ENCODE measurements around the gene FRAS1.
"Not testable (repeated sequence)": the region's sequence is repeated elsewhere in the genome, so short reads cannot be mapped to it uniquely, and the experiment has no call there.

Gene FRAS1

GRCh38 chr4:78441756-78442155, 384.6 kb downstream of the FRAS1 start:
- no peak for DNase-seq (ENCODE audit: low read depth)

- DNase-seq (ENCODE audit: low read depth) = no peak
These were observed 389.5 kb downstream of the FRAS1 start for GRCh38 chr4:78446619-78447018.

- DNase-seq (ENCODE audit: low read depth) = no peak
These were observed 394.3 kb downstream of the FRAS1 start for GRCh38 chr4:78451407-78451806.

GRCh38 chr4:78454016-78454415, 396.9 kb downstream of the FRAS1 start:
- DNase-seq (ENCODE audit: low read depth) = no peak

GRCh38 chr4:78457751-78458150, 400.6 kb downstream of the FRAS1 start:
- no peak for DNase-seq (ENCODE audit: low read depth)

GRCh38 chr4:78459327-78459726, 402.2 kb downstream of the FRAS1 start:
- DNase-seq (ENCODE audit: low read depth) = no peak

- no peak for DNase-seq (ENCODE audit: low read depth)
These were observed 403.2 kb downstream of the FRAS1 start for GRCh38 chr4:78460368-78460767.

- no peak for DNase-seq (ENCODE audit: low read depth)
These were observed 407.1 kb downstream of the FRAS1 start for GRCh38 chr4:78464265-78464664.

GRCh38 chr4:78467223-78467622, 410.1 kb downstream of the FRAS1 start:
- not testable (repeated sequence) for DNase-seq (ENCODE audit: low read depth)

GRCh38 chr4:78468272-78468671, 411.1 kb downstream of the FRAS1 start:
- DNase-seq (ENCODE audit: low read depth) = no peak

GRCh38 chr4:78476108-78476704, 419.1 kb downstream of the FRAS1 start:
- DNase-seq (ENCODE audit: low read depth) = no peak

- DNase-seq (ENCODE audit: low read depth) = no peak
These were observed 420.2 kb downstream of the FRAS1 start for GRCh38 chr4:78477276-78477675.

GRCh38 chr4:78478523-78478922, 421.4 kb downstream of the FRAS1 start:
- DNase-seq (ENCODE audit: low read depth) = no peak

- DNase-seq (ENCODE audit: low read depth) = no peak
These were observed 423.2 kb downstream of the FRAS1 start for GRCh38 chr4:78480286-78480685.

- no peak for DNase-seq (ENCODE audit: low read depth)
These were observed 424.1 kb downstream of the FRAS1 start for GRCh38 chr4:78481180-78481579.

GRCh38 chr4:78482281-78482680, 425.2 kb downstream of the FRAS1 start:
- no peak for DNase-seq (ENCODE audit: low read depth)

- no peak for DNase-seq (ENCODE audit: low read depth)
These were observed 426.7 kb downstream of the FRAS1 start for GRCh38 chr4:78483811-78484210.

- DNase-seq (ENCODE audit: low read depth) = no peak
These were observed 427.5 kb downstream of the FRAS1 start for GRCh38 chr4:78484574-78484973.

- DNase-seq (ENCODE audit: low read depth) = no peak
These were observed 436.6 kb downstream of the FRAS1 start for GRCh38 chr4:78493731-78494130.

GRCh38 chr4:78496021-78496643, 439.0 kb downstream of the FRAS1 start:
- DNase-seq (ENCODE audit: low read depth) = no peak

GRCh38 chr4:78506260-78506659, 449.1 kb downstream of the FRAS1 start:
- DNase-seq (ENCODE audit: low read depth) = not testable (repeated sequence)

GRCh38 chr4:78509043-78509442, 451.9 kb downstream of the FRAS1 start:
- DNase-seq (ENCODE audit: low read depth) = no peak

GRCh38 chr4:78510108-78510507, 453.0 kb downstream of the FRAS1 start:
- DNase-seq (ENCODE audit: low read depth) = no peak

GRCh38 chr4:78510681-78511080, 453.6 kb downstream of the FRAS1 start:
- no peak for DNase-seq (ENCODE audit: low read depth)

All from activated T-cell treated with anti-CD3 and anti-CD28 coated beads for 24 hours (primary cell).